GM18861 (cell line): ENCODE data around the gene SH2D4B.

ENCODE experiments used
- ATAC-seq: cut with Tn5 transposase; IDR thresholded peaks from one replicate; pipeline ENCODE4 v1.9.1; 2021; ENCODE audit not compliant: unreplicated experiment

The SH2D4B gene

DNA sequence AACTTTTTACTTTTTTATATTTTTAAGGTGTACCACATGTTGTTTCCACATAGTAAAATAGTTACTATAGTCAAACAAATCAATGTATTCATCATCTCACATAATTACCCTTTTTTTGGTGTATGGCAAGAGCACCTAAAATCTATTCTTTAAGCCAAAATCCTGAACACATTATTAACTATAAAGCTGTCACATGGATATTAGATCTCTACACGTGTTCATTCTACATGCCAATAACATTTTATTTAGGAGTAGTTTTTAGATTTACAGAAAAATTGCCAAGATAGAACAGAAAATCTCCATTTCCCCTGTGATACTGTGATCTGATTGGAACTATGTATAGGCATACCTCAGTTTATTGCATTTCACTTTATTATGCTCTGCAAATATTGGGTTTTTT is 137.1 kb downstream of the SH2D4B start:
- ATAC-seq = no peak

DNA sequence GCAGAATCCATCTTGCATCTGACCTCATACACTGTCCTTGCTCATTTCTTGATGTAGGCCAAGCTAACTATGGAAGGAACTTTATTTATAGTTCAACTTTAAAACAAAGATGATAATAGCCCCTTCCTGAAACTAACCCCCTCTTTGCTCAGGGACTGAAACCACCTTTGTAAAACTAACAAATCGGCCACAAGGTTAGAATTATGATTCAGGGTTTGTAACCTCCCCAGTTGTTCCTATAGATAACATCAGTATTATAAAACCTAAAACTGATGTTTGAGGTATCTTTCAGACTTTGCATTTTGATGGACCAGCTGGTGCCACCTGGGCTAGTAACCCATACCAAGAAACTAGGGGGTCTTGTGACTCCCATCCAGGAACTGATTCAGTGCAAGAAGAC is 143.4 kb downstream of the SH2D4B start:
- no peak for ATAC-seq

DNA sequence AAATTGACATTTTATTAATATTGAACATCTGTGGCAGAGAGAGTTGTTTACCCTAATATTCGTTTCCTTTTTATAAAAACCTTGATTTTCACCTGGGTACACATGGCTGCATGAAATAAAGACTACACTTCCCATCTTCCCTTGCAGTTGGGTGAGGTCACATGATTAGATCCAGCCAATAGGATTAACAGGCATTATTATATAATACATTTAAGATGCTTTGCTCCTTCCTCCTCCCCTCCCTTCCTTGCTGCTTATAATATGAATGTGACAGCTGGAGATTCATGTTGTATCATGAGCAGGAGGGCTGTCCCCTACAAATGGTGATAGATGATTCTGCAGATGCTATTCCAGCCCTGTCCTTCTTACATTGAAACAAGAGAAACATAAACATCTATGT is 146.6 kb downstream of the SH2D4B start:
- peak; percentile 87 for ATAC-seq

- no peak for ATAC-seq
These were observed 147.7 kb downstream of the SH2D4B start for GRCh38 chr10:80685355-80685754.

DNA sequence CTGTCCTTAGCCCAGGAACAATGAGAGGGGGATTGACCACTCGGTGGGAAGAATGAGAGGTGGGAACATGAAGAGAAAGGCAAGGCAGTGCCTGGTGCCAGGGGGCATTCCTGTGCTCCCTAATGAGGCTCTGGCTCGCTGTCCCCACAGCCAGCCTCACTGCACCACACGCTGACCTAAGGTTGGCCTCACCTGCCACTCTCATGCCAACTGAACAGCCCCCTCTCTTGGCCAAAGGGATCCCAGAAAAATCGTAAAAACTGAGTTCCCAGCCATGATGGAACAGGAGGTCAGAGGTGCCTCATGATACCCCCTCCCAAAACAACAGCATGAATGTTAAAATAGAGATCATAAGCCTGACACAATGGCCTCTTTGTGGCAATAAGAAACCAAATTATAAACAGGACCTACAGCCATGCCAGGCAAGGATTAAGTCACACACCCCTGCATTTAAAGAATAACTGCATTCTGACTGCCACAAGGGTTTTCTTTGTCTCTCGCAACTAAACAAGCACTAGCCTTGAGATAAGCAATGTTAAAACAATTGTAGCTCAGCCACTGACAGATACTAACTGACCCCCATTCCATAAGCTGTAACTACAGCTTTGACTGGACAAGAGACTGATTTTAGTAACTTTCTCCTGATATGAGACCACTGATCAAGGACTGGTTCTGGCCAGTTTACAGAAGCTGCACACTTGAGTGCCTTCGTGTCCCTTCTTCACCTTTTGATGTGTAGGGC is 149.2 kb downstream of the SH2D4B start:
- no peak for ATAC-seq

DNA sequence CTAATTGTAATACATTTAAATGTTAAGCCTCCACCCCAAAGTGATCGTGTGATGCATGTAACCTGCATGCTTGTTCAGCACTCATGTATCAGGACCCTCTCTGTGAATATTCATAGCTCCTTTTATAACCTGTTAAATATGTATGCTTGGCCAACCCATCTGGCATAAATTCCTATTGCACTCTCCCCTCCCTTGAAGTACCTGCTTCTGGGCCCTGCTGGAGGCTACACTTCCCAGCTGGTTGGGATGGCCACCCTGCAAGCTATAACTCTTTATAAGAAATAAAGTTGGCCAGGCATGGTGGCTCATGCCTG is 149.7 kb downstream of the SH2D4B start:
- no peak for ATAC-seq

GRCh38 chr10:80690434-80690833 is 152.7 kb downstream of the SH2D4B start:
- ATAC-seq = no peak

DNA sequence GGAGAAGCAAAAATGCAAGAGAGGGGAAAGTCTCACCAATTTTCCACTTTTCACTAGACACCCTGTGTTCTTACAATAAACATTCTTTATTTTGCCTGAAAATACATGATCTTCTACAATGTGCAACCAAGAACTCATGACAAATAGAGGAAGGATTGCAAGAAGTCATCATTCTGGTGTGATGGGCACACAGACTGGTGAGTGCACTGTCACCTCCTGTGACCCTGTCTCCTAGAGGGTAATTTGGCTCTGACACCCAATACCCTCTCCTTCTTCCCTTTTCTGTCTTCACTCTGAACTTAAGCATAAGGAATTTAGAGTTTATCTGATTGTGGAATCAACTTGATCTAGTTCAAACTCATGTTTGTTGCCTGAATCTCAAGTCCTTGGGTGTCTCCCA is 153.7 kb downstream of the SH2D4B start:
- ATAC-seq = no peak

DNA sequence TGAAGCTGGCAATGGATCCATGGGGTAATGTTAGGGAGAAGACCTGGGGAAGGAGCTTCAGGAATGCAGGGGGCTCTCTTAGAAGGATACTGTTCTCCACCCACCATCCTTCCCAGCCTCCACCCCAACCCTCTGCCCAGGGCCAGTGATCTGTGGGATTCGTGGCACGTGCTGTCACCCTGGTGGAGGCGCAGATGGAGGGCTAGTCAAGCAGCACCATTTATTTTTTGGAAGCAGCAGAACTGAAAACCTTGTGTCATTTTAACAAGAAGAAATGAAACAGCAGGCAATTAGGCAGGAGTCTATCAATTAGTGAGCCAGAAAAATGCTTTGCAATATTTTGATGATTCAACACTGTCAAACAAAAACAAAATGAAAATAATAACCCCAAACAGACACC is 155.9 kb downstream of the SH2D4B start:
- ATAC-seq = no peak

DNA sequence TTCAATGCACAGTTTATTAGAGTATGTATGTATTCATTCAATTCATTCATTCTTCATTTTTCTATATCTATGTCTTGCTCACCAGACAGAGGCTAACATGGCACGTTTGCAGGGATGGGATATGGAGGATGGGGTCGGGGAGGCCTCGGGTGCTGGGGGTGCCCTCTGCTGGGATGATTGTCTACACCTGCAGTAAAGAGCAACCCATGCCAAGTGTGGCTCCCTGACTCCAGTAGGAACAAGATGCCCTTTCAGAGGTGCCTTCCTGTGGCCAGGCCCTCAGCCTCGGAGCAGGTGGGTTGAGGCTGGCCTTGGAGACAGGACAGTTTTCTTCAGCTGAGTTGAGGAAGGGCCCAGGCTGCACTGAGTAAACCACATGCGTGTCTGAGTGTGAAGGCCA is 157.2 kb downstream of the SH2D4B start:
- ATAC-seq = no peak
